SU-DHL-6 (cell line): ENCODE results near the gene SSR4.

Experiments used
- H2AFZ ChIP-seq: fragments of 200-600 bp; sonication (generic); 2 replicates; pipeline ENCODE4 v1.6.1; 2014; ENCODE audit warnings: low read depth, mild to moderate bottlenecking, moderate library complexity, mixed read lengths, antibody characterized with exemption, low read length; ENCODE audit not compliant: severe bottlenecking
- H3F3A ChIP-seq: fragments of 200-600 bp; shearing (Covaris generic); 2 replicates; pipeline ENCODE4 v1.6.0; 2016; ENCODE audit warnings: antibody characterized with exemption, mild to moderate bottlenecking; ENCODE audit not compliant: insufficient read depth
- H3K27ac ChIP-seq: fragments of 200-600 bp; sonication (generic); 2 replicates; pipeline ENCODE4 v1.5.1; 2016; ENCODE audit warnings: low read depth, mild to moderate bottlenecking, low read length, moderate library complexity, mixed read lengths
- H3K27me3 ChIP-seq: fragments of 200-600 bp; sonication (generic), shearing (Covaris generic); 2 replicates; pipeline ENCODE4 v1.6.0; 2014; ENCODE audit warnings: mild to moderate bottlenecking, low read length
- H3K36me3 ChIP-seq: fragments of 200-600 bp; sonication (generic); 2 replicates; pipeline ENCODE4 v1.6.1; 2014; ENCODE audit warnings: mild to moderate bottlenecking, low read length, mixed read lengths
- H3K4me2 ChIP-seq: fragments of 300-600, 200-600 bp; shearing (Covaris generic), sonication (generic); 2 replicates; pipeline ENCODE4 v1.6.0; 2014; ENCODE audit warnings: low read length, low read depth, mild to moderate bottlenecking; ENCODE audit not compliant: poor library complexity, severe bottlenecking
- H3K4me3 ChIP-seq: fragments of 200-600 bp; sonication (generic); 2 replicates; pipeline ENCODE4 v1.5.1; 2014; ENCODE audit warnings: antibody characterized with exemption, low read length, mild to moderate bottlenecking, mixed read lengths; ENCODE audit not compliant: insufficient read depth, poor library complexity, severe bottlenecking
- H3K79me2 ChIP-seq: fragments of 200-600 bp; sonication (generic); 2 replicates; pipeline ENCODE4 v1.6.1; 2014; ENCODE audit warnings: mild to moderate bottlenecking, low read length, moderate library complexity; ENCODE audit not compliant: insufficient read depth
- H3K9ac ChIP-seq: fragments of 200-600 bp; sonication (generic); 2 replicates; pipeline ENCODE4 v1.7.0; 2014; ENCODE audit warnings: mild to moderate bottlenecking, low read length
- H3K9me2 ChIP-seq: fragments of 200-600 bp; sonication (generic); replicated peaks from 2 replicates; pipeline ENCODE4 v1.6.1; 2014; ENCODE audit warnings: low read length; ENCODE audit not compliant: insufficient read depth
- H3K9me3 ChIP-seq: fragments of 200-600 bp; sonication (generic); 2 replicates; pipeline ENCODE4 v1.6.1; 2014; ENCODE audit warnings: low read length, mixed read lengths; ENCODE audit not compliant: insufficient read depth
- H4K20me1 ChIP-seq: fragments of 200-600 bp; sonication (generic); 2 replicates; pipeline ENCODE4 v1.6.1; 2014; ENCODE audit warnings: low read depth, mild to moderate bottlenecking, antibody characterized with exemption, low read length, moderate library complexity, mixed read lengths
- CTCF ChIP-seq: fragments of 200-600 bp; sonication (generic); IDR thresholded peaks from one replicate; pipeline ENCODE4 v1.5.1; 2017; ENCODE audit warnings: antibody characterized with exemption, mild to moderate bottlenecking, low read length, moderate library complexity; ENCODE audit not compliant: insufficient read depth, poor library complexity, severe bottlenecking
- EZH2phosphoT487 ChIP-seq: fragments of 200-600 bp; sonication (generic), shearing (Covaris generic); conservative IDR thresholded peaks from 2 replicates; pipeline ENCODE4 v1.6.1; 2018; ENCODE audit warnings: mild to moderate bottlenecking, antibody characterized with exemption, low read length, moderate library complexity, mixed read lengths

The SSR4 gene

DNA sequence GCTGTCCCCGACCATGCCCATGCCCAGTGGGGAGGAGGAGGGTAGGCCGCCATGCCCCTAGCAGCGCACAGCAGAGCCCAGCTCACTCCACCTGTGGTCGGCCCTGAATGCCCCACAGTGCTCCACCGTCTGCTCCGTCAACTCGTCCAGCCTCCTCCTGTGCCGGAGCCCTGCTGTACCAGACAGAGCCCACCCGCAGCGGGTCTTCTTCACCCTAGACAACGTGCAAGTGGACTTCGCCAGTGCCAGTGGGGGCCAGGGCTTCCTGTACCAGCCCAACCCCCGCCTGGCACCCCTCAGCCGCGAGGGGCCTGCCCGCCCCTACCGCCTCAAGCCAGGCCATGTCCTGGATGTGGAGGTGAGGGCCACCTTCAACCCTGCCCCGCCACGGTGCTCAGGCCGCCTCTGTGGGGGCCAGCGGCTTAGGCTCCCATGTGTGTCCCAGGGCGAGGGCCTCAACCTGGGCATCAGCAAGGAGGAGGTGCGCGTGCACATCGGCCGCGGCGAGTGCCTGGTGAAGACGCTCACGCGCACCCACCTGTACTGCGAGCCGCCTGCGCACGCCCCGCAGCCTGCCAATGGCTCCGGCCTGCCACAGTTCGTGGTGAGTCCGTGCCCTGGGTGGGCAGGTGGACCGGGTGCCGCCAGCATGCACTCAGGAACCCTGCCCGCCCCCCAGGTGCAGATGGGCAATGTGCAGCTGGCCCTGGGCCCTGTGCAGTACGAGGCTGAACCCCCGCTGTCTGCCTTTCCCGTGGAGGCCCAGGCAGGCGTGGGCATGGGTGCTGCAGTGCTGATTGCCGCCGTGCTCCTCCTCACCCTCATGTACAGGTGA lies 20.5 kb upstream of the SSR4 start:
- H3K9me3 ChIP-seq: no peaks in the 10 kb centered on the region

DNA sequence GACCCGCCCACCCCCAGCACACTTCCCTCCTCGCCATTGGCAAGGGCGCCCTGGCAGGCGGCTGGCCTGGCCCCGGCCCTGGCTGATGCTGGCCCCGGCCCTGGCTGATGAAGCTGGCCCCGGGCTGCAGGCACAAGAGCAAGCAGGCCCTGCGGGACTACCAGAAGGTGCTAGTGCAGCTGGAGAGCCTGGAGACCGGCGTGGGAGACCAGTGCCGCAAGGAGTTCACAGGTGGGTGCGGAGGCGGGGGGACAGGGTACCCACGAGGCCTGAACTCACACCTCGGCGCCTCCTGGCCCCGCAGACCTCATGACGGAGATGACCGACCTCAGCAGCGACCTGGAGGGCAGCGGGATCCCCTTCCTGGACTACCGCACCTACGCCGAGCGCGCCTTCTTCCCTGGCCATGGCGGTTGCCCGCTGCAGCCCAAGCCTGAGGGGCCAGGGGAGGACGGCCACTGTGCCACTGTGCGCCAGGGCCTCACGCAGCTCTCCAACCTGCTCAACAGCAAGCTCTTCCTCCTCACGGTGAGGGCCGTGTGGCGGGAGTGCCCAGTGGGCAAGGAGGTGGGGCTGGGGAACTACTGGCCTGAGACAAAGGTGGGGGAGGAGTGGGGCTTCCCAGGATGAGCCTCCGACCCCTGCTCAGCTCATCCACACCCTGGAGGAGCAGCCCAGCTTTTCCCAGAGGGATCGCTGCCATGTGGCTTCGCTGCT lies 19.7 kb upstream of the SSR4 start:
- Histone ChIP-seq H3K36me3 (no peaks in the 10 kb centered on the region), H3K9me2 (no peaks in the 10 kb centered on the region), H3K79me2 (no peaks in the 10 kb centered on the region), H3F3A (no peaks in the 10 kb centered on the region), H3K27me3 (no peaks in the 10 kb centered on the region), H3K27ac (no peak overlapping the region), H3K9ac (no peak overlapping the region), H3K9me3 (no peaks in the 10 kb centered on the region), H4K20me1 (no peaks in the 10 kb centered on the region), H3K4me3 (no peak overlapping the region), H3K4me2 (no peak overlapping the region), H2AFZ (no peak overlapping the region)
- no peak for TF ChIP-seq EZH2phosphoT487
- no peak for TF ChIP-seq CTCF

More for the DNA sequence above, 20.5 kb upstream of the SSR4 start:
- no peak overlapping the region for H3K4me2 ChIP-seq
- no peak overlapping the region for H3K4me3 ChIP-seq
- TF ChIP-seq EZH2phosphoT487: no peak
- no peak for TF ChIP-seq CTCF
- H3K27ac ChIP-seq: no peak overlapping the region
- no peaks in the 10 kb centered on the region for H4K20me1 ChIP-seq
- H3K36me3 ChIP-seq: no peaks in the 10 kb centered on the region
- no peak overlapping the region for H2AFZ ChIP-seq
- H3K9ac ChIP-seq: no peak overlapping the region
- H3K9me2 ChIP-seq: no peaks in the 10 kb centered on the region
- H3K27me3 ChIP-seq: no peaks in the 10 kb centered on the region
- H3F3A ChIP-seq: no peaks in the 10 kb centered on the region
- H3K79me2 ChIP-seq: no peaks in the 10 kb centered on the region

DNA sequence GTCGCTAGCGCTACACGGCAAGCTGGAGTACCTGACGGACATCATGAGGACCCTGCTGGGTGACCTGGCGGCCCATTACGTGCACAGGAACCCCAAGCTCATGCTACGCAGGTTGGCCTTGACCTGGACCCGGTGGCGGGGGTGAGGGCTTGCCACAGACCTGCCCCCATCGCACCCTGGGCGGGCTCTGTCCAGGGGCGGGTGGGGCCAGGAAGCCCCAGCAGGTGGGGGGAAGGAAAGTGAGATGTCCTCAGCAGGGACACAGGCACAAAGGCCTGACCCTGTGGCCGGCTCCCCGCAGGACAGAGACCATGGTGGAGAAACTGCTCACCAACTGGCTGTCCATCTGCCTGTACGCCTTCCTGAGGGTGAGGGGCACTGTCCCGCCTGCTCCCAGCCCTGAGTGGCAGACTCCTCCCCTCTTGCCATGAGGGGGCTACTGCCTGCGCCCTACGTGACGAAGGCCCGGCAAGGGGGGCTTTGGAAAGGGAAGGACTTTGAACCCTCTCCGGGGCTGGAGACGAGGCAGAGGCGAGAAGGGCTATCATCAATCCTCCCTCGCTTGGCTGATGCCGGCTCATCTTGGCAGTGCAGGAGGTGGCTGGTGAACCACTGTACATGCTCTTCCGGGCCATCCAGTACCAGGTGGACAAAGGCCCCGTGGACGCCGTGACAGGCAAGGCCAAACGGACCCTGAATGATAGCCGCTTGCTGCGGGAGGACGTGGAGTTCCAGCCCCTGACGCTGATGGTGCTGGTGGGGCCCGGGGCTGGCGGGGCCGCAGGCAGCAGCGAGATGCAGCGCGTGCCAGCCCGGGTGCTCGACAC lies 19.0 kb upstream of the SSR4 start:
- no peak for TF ChIP-seq EZH2phosphoT487
- no peak for TF ChIP-seq CTCF
- no peaks in the 10 kb centered on the region; the same call in 1 of the 2 replicates for H4K20me1 ChIP-seq
- no peak overlapping the region for H3K4me2 ChIP-seq
- no peak overlapping the region for H3K4me3 ChIP-seq
- H3K9me2 ChIP-seq: no peaks in the 10 kb centered on the region
- no peaks in the 10 kb centered on the region for H3K27me3 ChIP-seq
- no peaks in the 10 kb centered on the region for H3K9me3 ChIP-seq
- H3F3A ChIP-seq: no peaks in the 10 kb centered on the region
- H2AFZ ChIP-seq: no peak overlapping the region
- H3K9ac ChIP-seq: no peak overlapping the region
- no peak overlapping the region for H3K27ac ChIP-seq
- no peaks in the 10 kb centered on the region for H3K36me3 ChIP-seq
- H3K79me2 ChIP-seq: no peaks in the 10 kb centered on the region
